Neuronal stem cell (in vitro differentiated cells): ENCODE measurements around the gene MAD1L1.
A peak's percentile ranks its signal among the peaks of the same experiment; 100 is the strongest.
"Not testable (repeated sequence)": the region's sequence is repeated elsewhere in the genome, so short reads cannot be mapped to it uniquely, and the experiment has no call there.

Experiments
- DNase-seq: peaks from one replicate; pipeline ENCODE4 v3.0.0-alpha.2; 2013; ENCODE audit warnings: low spot score
- H2AFZ ChIP-seq: one replicate; pipeline ENCODE4 v1.6.1; 2013; ENCODE audit warnings: mild to moderate bottlenecking, low read length, inconsistent platforms
- H2AK5ac ChIP-seq: 2 replicates; pipeline ENCODE4 v1.6.1; 2013; ENCODE audit warnings: low read depth, mild to moderate bottlenecking, inconsistent platforms, low read length, moderate library complexity, mixed read lengths
- H2BK120ac ChIP-seq: 2 replicates; pipeline ENCODE4 v1.6.1; 2013; ENCODE audit warnings: low read depth, mild to moderate bottlenecking, inconsistent platforms, low read length, moderate library complexity, mixed read lengths
- H2BK12ac ChIP-seq: one replicate; pipeline ENCODE4 v1.6.1; 2013; ENCODE audit warnings: low read length, inconsistent platforms
- H2BK15ac ChIP-seq: 2 replicates; pipeline ENCODE4 v1.6.1; 2013; ENCODE audit warnings: mild to moderate bottlenecking, low read length, inconsistent platforms, mixed read lengths
- H2BK5ac ChIP-seq: one replicate; pipeline ENCODE4 v1.6.1; 2013; ENCODE audit warnings: inconsistent platforms, mild to moderate bottlenecking, low read length, moderate library complexity
- H3K14ac ChIP-seq: one replicate; pipeline ENCODE4 v1.6.1; 2013; ENCODE audit warnings: low read length, inconsistent platforms
- H3K18ac ChIP-seq: 2 replicates; pipeline ENCODE4 v1.6.1; 2013; ENCODE audit warnings: low read length, inconsistent platforms
- H3K23ac ChIP-seq: 2 replicates; pipeline ENCODE4 v1.6.1; 2013; ENCODE audit warnings: low read depth, mild to moderate bottlenecking, mixed read lengths, low read length, inconsistent platforms; ENCODE audit not compliant: poor library complexity
- H3K27ac ChIP-seq: replicated peaks from 3 replicates; pipeline ENCODE4 v1.5.1; 2013; ENCODE audit warnings: low read length, inconsistent platforms
- H3K27me3 ChIP-seq, 3 experiments: 2 replicates each; pipeline ENCODE4 v1.6.1; 2013; ENCODE audit warnings: low read length in 3 of 3, mild to moderate bottlenecking in 2 of 3, inconsistent platforms in 1 of 3, low read depth in 1 of 3, mixed read lengths in 1 of 3, moderate library complexity in 1 of 3; ENCODE audit not compliant: control insufficient read depth in 3 of 3, insufficient read depth in 3 of 3
- H3K36me3 ChIP-seq, 2 donors: replicated peaks in 1 of 2; 2 replicates each; pipeline ENCODE4 v1.6.1; 2013; ENCODE audit warnings: low read length in 2 of 2; ENCODE audit not compliant: control insufficient read depth in 2 of 2, insufficient read depth in 2 of 2
- H3K4ac ChIP-seq: 2 replicates; pipeline ENCODE4 v1.6.1; 2013; ENCODE audit warnings: inconsistent platforms, mild to moderate bottlenecking, low read length, moderate library complexity
- H3K4me1 ChIP-seq, 2 donors: 1 replicate in 1 of 2; 2 replicates in 1 of 2; pipeline ENCODE4 v1.6.1; 2013; ENCODE audit warnings: low read length in 2 of 2, low read depth in 1 of 2; ENCODE audit not compliant: control insufficient read depth in 2 of 2, insufficient read depth in 1 of 2
- H3K4me2 ChIP-seq: one replicate; pipeline ENCODE4 v1.6.1; 2013; ENCODE audit warnings: mild to moderate bottlenecking, low read length, inconsistent platforms; ENCODE audit not compliant: insufficient read depth, poor library complexity, severe bottlenecking
- H3K4me3 ChIP-seq, 2 donors: 2 replicates each; pipeline ENCODE4 v1.5.1; 2013; ENCODE audit warnings: low read length in 2 of 2, mild to moderate bottlenecking in 2 of 2, inconsistent platforms in 1 of 2, moderate library complexity in 1 of 2
- H3K79me1 ChIP-seq: one replicate; pipeline ENCODE4 v1.6.1; 2013; ENCODE audit warnings: low read depth, mild to moderate bottlenecking, inconsistent platforms, low read length, moderate library complexity
- H3K9ac ChIP-seq: one replicate; pipeline ENCODE4 v1.6.1; 2013; ENCODE audit warnings: mild to moderate bottlenecking, low read depth, low read length, inconsistent platforms; ENCODE audit not compliant: poor library complexity
- H3K9me3 ChIP-seq, 2 donors: replicated peaks in 1 of 2; 2 replicates each; pipeline versions ENCODE3 to v1.6.1; 2013; ENCODE audit warnings: low read length in 2 of 2, mild to moderate bottlenecking in 2 of 2, inconsistent platforms in 1 of 2, low read depth in 1 of 2, mixed read lengths in 1 of 2, moderate library complexity in 1 of 2; ENCODE audit not compliant: control insufficient read depth in 2 of 2, insufficient read depth in 1 of 2
- H4K8ac ChIP-seq: one replicate; pipeline ENCODE4 v1.6.1; 2013; ENCODE audit warnings: low read depth, mild to moderate bottlenecking, inconsistent platforms, low read length, moderate library complexity
- H4K91ac ChIP-seq: one replicate; pipeline ENCODE4 v1.6.1; 2013; ENCODE audit warnings: low read length, low read depth, mild to moderate bottlenecking, inconsistent platforms; ENCODE audit not compliant: poor library complexity
- WGBS, 2 donors: extraction: QIAGEN DNeasy Blood & Tissue Kit; methylation state at CpG; one replicate each; pipeline ENCODE4 v1.1.7; 2013; ENCODE audit warnings: missing lambda C conversion rate in 2 of 2, mixed read lengths in 1 of 2; ENCODE audit not compliant: insufficient read length in 2 of 2, insufficient replicate concordance in 1 of 2; ENCODE audit errors: extremely low coverage in 2 of 2; 5-methylcytosine and 5-hydroxymethylcytosine counted together

The MAD1L1 gene

DNA sequence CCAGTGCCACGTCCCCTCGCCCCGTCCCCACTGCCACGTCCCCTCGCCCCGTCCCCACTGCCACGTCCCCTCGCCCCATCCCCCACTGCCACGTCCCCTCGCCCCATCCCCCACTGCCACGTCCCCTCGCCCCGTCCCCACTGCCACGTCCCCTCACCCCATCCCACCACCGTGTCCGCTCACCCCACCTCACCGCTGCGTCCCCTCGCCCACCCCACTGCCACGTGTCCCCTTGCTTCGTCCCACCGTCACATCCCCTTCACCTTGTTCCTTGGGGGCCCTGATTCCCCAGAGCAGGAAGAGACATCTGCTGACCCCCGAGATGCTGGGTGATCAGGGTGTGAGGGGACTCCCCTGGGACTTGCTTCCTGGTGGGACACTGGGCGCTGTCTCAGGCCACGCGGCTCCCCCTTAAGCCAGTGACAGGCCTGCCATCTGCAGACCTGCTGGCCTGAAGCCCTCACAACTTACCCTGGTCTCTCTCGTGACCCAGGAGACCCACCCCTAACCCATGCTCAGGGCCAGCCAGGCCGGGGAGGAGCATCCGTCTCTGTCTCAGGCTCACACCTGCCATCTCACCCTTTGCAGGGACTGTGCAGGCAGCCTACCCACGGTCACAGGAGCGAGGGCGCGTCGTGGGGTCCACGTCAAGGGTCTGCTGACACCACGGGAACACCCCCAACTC, 302.2 kb downstream of the MAD1L1 start:
- H2BK15ac ChIP-seq = no peak overlapping the region
- no peak overlapping the region for H3K23ac ChIP-seq
- no CpG with 5 or more reads among the region's 36 CpGs for WGBS, 2 donors
- H3K4me2 ChIP-seq = no peak overlapping the region
- peak overlapping the region; percentile 57 for H3K18ac ChIP-seq
- no peak overlapping the region for H4K8ac ChIP-seq
- H3K79me1 ChIP-seq = peaks cover 7% of the 10 kb centered on the region
- H3K4me1 ChIP-seq = no peaks in the 10 kb centered on the region
- H2AK5ac ChIP-seq = no peak overlapping the region
- DNase-seq = no peak
- H2BK120ac ChIP-seq = no peak overlapping the region
- H3K27ac ChIP-seq = no peak overlapping the region
- H3K27me3 ChIP-seq = no peaks in the 10 kb centered on the region
- no peak overlapping the region for H4K91ac ChIP-seq
- H3K4ac ChIP-seq = peak overlapping the region; percentile 37
- no peak overlapping the region for H2BK12ac ChIP-seq
- H3K36me3 ChIP-seq = peaks cover under 1 to 2% of the 10 kb centered on the region in 2 donors
- no peak overlapping the region for H3K4me3 ChIP-seq
- no peak overlapping the region for H3K9ac ChIP-seq
- no peak overlapping the region for H2BK5ac ChIP-seq
- peak overlapping the region; percentile 12 for H3K14ac ChIP-seq
- H3K9me3 ChIP-seq = peaks cover 0 to 7% of the 10 kb centered on the region in 2 donors
- H2AFZ ChIP-seq = no peak overlapping the region

DNA sequence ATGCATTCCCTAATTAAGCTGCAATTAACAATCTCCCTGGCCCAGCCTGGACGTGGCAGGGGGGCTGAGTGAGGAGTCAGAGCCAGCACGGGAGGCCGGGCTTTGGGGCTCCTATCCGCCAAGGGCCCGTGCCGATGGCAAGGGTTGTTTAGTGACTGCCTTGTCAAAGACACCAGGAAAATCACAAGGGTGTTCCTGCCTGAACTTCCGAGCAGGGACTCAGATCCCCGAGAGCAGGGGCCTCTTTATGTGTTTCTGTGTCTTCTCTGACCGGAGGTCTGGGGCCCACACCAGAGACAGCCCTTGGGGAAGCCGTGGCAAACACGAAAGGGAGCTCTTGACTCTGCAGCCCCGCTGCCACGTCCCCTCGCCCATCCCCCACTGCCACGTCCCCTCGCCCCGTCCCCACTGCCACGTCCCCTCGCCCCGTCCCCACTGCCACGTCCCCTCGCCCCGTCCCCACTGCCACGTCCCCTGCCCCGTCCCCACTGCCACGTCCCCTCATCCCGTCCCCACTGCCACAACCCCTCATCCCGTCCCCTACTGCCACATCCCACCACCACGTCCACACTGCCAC, 303.3 kb downstream of the MAD1L1 start:
- not testable (repeated sequence) for H3K4me2 ChIP-seq, H3K27ac ChIP-seq, H3K23ac ChIP-seq, H2AFZ ChIP-seq, DNase-seq, H3K9ac ChIP-seq, H4K91ac ChIP-seq, H3K36me3 ChIP-seq, H3K9me3 ChIP-seq, H3K4me1 ChIP-seq, H2BK120ac ChIP-seq, H2BK12ac ChIP-seq, H2BK15ac ChIP-seq, H3K79me1 ChIP-seq, H4K8ac ChIP-seq, H3K4me3 ChIP-seq, H2AK5ac ChIP-seq, H3K27me3 ChIP-seq, H3K18ac ChIP-seq, H2BK5ac ChIP-seq, H3K4ac ChIP-seq, H3K14ac ChIP-seq
- WGBS, 2 donors = no CpG with 5 or more reads among the region's 29 CpGs

DNA sequence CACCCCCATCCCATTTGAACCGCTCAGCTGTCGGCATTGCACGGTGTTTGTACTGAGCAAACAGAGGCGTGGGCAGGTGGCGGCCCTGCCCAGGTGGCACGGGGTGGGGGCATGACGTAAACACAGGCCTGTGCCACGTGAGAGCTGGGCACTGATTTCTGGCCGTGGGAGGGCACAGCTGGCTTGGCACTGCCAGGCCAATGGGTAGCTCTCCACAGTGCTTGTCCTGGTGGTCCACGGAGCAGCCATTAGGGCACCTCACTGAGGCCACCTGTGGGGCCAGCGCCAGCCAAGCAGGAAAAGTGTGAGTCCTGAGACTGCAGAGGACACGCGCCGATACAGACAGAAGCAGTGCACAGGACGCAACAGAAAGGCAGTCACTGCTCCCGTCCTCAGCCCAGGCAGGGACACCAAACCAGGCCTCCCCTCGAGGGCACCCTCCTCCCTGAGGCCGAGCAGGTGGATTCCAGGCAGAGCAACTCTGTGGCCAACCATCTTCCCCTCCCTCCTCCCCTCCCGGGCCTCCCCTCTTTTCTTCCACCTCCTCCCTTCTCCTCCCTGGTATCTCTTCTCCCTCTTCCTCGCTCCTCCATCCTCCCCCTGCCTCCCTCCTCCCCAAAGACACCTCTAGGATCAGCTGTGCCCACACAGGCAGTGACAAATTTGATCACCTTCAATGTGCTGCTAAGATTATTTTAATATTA, 303.9 kb downstream of the MAD1L1 start:
- H3K18ac ChIP-seq = peak overlapping the region; percentile 36
- no peak overlapping the region for H2BK5ac ChIP-seq
- no peaks in the 10 kb centered on the region for H3K27me3 ChIP-seq
- no CpG with 5 or more reads among the region's 20 CpGs for WGBS, 2 donors
- H3K9me3 ChIP-seq = peaks cover 0 to 4% of the 10 kb centered on the region in 2 donors
- H3K4me3 ChIP-seq = no peak overlapping the region
- no peak for DNase-seq
- peak overlapping the region; percentile 6 for H3K23ac ChIP-seq
- no peak overlapping the region for H3K4ac ChIP-seq
- no peak overlapping the region for H2AK5ac ChIP-seq
- no peak overlapping the region for H4K91ac ChIP-seq
- no peak overlapping the region for H2BK120ac ChIP-seq
- H3K36me3 ChIP-seq = no peaks in the 10 kb centered on the region
- no peak overlapping the region for H2BK12ac ChIP-seq
- no peaks in the 10 kb centered on the region for H3K4me1 ChIP-seq
- peak overlapping the region; percentile 47 for H3K14ac ChIP-seq
- H3K4me2 ChIP-seq = no peak overlapping the region
- no peak overlapping the region for H3K27ac ChIP-seq
- H3K79me1 ChIP-seq = peaks cover 6% of the 10 kb centered on the region
- no peak overlapping the region for H2AFZ ChIP-seq
- H3K9ac ChIP-seq = no peak overlapping the region
- no peak overlapping the region for H2BK15ac ChIP-seq
- peak overlapping the region; percentile 72 for H4K8ac ChIP-seq

DNA sequence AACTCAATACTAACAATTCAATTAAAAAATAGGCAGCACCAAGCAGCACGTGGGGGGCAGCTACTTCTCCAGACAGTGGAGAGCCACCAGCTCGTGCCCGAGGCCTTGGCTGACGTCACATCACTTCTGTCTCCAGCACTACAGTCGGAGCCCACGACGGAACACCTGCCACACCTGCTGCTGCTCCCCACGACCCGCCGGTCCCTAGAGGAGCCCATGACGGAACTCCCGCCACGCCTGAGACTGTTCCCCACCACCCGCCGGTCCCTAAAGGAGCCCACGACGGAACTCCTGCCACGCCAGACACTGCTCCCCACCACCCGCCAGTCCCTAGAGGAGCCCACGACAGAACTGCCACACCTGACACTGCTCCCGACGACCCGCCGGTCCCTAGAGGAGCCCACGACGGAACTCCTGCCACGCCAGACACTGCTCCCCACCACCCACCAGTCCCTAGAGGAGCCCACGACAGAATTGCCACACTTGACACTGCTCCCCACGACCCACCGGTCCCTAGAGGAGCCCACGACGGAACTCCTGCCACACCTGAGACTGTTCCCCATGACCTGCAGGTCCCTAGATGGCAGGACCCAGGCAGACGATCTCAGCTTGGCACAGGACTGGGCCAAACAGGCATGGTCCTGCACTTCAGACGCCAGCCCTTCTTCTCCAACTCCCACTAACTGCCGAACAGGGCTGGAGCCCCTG, 304.7 kb downstream of the MAD1L1 start:
- Histone ChIP-seq H3K9me3 (peaks cover 0 to 4% of the 10 kb centered on the region in 2 donors), H3K27ac (no peak overlapping the region), H3K4me1 (no peaks in the 10 kb centered on the region), H2AK5ac (no peak overlapping the region), H2BK12ac (no peak overlapping the region), H3K4me2 (no peak overlapping the region), H2BK120ac (no peak overlapping the region), H2AFZ (no peak overlapping the region), H4K91ac (no peak overlapping the region), H4K8ac (no peak overlapping the region), H3K79me1 (peaks cover 4% of the 10 kb centered on the region), H3K14ac (no peak overlapping the region), H3K36me3 (no peaks in the 10 kb centered on the region), H2BK15ac (no peak overlapping the region), H3K9ac (no peak overlapping the region), H3K23ac (no peak overlapping the region), H2BK5ac (no peak overlapping the region), H3K4me3 (no peak overlapping the region), H3K27me3 (no peaks in the 10 kb centered on the region), H3K4ac (no peak overlapping the region), H3K18ac (peak overlapping the region; percentile 36)
- WGBS, 2 donors = no CpG with 5 or more reads among the region's 35 CpGs
- no peak for DNase-seq
